ENCODE data around the gene SPATS2. TPM values are rescaled to one million over a fixed set of nuclear protein-coding genes. Genes with fewer than 3 reads are reported as not detected.

SPATS2 gene
- total RNA-seq, 2 donors from 2014 or later: 11.5 to 31.4 TPM

DNA sequence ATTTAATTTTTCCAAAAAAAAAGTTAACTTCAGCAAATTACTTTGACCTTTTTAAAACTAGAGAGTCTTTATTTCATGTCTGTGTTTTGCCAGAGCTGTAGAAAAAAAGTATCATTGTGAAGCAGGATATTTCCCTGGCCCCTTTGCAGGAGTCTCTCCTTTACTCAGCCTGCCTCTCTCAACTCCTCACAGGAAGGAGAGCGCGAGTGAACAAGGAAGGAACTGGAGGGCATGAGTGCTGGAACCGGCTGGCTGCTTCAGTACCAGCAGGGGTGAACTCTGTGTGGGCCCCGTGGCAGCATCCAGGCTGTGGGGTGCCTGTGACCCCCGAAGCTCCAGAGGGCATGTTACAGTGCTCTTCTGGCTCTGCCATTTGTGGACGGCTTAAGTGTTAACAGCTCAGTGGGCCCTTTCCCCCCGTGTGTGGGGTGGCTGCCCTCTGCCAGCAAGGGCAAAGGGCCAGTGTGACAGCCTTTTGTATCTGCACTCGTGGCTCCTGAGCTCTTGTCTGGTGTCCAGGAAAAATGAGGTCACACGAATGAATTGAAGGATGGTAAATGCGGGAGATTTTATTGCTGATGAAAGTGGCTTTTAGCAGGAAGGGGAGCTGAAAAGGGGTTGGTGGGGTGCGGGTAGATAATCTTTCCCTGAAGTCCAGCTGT lies 95.0 kb downstream of the SPATS2 start:
- H3K27me3 ChIP-seq (replicated peaks; ENCODE audit: insufficient read depth): no peaks in the 10 kb centered on the region
- H3K4me1 ChIP-seq (ENCODE audit: control insufficient read depth in 1 of 2, low read depth in 2 of 2): peaks cover 0 to 14% of the 10 kb centered on the region in 2 donors
- TF ChIP-seq, protein P1, sequence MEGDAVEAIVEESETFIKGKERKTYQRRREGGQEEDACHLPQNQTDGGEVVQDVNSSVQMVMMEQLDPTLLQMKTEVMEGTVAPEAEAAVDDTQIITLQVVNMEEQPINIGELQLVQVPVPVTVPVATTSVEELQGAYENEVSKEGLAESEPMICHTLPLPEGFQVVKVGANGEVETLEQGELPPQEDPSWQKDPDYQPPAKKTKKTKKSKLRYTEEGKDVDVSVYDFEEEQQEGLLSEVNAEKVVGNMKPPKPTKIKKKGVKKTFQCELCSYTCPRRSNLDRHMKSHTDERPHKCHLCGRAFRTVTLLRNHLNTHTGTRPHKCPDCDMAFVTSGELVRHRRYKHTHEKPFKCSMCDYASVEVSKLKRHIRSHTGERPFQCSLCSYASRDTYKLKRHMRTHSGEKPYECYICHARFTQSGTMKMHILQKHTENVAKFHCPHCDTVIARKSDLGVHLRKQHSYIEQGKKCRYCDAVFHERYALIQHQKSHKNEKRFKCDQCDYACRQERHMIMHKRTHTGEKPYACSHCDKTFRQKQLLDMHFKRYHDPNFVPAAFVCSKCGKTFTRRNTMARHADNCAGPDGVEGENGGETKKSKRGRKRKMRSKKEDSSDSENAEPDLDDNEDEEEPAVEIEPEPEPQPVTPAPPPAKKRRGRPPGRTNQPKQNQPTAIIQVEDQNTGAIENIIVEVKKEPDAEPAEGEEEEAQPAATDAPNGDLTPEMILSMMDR (IDR thresholded peaks at IDR 0.05): no peak
- no peaks in the 10 kb centered on the region for H3K36me3 ChIP-seq
- no peak overlapping the region for H3K4me3 ChIP-seq
- H3K27ac ChIP-seq: no peak overlapping the region
- ATAC-seq (ENCODE audit: insufficient number of reproducible peaks, low FRiP score, low read depth) (no peak), DNase-seq (ENCODE audit: low spot score) (no peak)
- H3K9me3 ChIP-seq: no peaks in the 10 kb centered on the region

DNA sequence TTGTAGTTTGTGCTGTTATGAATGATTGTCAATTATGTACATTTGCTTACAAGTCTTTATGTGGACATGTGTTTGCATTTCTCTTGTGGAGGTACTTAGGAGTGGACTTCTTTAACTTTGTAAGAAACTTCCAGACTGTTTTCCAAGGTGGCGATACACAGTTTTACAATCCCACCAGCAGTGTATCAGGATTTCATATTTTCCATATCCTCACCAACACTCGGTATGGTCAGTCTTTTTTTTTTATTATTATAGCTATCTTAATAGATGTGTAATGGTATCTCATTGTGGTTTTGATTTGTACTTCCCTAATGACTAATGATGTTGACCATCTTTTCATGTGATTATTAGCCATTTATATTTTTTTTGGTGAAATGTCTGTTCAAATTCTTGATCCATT lies 97.9 kb downstream of the SPATS2 start:
- ATAC-seq (ENCODE audit: insufficient number of reproducible peaks, low FRiP score, low read depth) (no peak), DNase-seq (ENCODE audit: low spot score) (no peak)
- TF ChIP-seq, protein P1 (IDR thresholded peaks at IDR 0.05): no peak
- no peak overlapping the region for H3K27ac ChIP-seq
- H3K9me3 ChIP-seq: no peaks in the 10 kb centered on the region
- H3K36me3 ChIP-seq: no peaks in the 10 kb centered on the region
- H3K4me1 ChIP-seq (ENCODE audit: control insufficient read depth in 1 of 2, low read depth in 2 of 2): peaks cover 0 to 14% of the 10 kb centered on the region in 2 donors
- no peaks in the 10 kb centered on the region for H3K27me3 ChIP-seq (replicated peaks; ENCODE audit: insufficient read depth)
- no peak overlapping the region for H3K4me3 ChIP-seq

DNA sequence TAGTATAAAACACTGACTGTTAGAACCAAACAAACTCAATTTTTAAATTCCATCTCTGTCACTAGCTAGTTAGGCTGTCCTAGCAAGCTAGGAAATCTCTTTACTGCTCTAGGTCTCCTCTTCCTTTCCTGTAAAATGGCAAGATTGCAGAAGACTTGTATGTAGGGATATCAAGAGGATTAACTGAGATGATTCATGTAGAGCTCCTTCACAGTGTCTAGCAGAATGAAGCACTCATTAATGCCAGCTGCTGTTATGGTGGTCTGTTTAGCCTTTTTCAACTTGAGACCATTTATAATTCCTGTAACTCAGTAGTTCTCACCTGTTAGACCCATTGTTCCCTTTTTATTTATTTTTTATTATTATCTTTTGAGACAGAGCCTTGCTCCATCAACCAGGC lies 103.7 kb downstream of the SPATS2 start:
- Histone ChIP-seq H3K27me3 (replicated peaks; ENCODE audit: insufficient read depth) (no peaks in the 10 kb centered on the region), H3K4me1 (ENCODE audit: control insufficient read depth in 1 of 2, low read depth in 2 of 2) (no peaks in the 10 kb centered on the region), H3K36me3 (no peaks in the 10 kb centered on the region), H3K9me3 (no peaks in the 10 kb centered on the region), H3K4me3 (no peak overlapping the region), H3K27ac (no peak overlapping the region)
- ATAC-seq (ENCODE audit: insufficient number of reproducible peaks, low FRiP score, low read depth): no peak
- TF ChIP-seq, protein P1 (IDR thresholded peaks at IDR 0.05): no peak
- no peak for DNase-seq (ENCODE audit: low spot score)

DNA sequence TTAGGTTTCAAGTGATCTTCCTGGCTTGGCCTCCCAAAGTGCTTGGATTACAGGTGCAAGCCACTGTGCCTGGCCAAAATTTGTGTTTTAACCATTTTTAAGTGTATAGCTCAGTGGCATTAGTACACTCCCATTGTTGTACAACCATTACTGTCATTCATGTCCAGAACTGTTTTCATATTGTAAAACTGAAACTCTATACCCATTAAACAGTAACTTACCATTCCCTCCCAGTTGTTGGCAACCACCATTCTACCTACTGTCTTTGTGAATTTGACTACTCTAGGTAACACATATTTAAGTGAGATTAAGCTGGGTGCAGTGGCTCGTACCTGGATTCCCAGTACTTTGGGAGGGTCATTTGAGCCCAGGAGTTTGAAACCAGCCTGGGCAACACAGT lies 104.3 kb downstream of the SPATS2 start:
- Histone ChIP-seq H3K9me3 (no peaks in the 10 kb centered on the region), H3K4me3 (no peak overlapping the region), H3K27ac (no peak overlapping the region), H3K36me3 (no peaks in the 10 kb centered on the region), H3K4me1 (ENCODE audit: control insufficient read depth in 1 of 2, low read depth in 2 of 2) (no peaks in the 10 kb centered on the region), H3K27me3 (replicated peaks; ENCODE audit: insufficient read depth) (no peaks in the 10 kb centered on the region)
- DNase-seq (ENCODE audit: low spot score) (no peak), ATAC-seq (ENCODE audit: insufficient number of reproducible peaks, low FRiP score, low read depth) (no peak)
- TF ChIP-seq, protein P1 (IDR thresholded peaks at IDR 0.05): no peak

DNA sequence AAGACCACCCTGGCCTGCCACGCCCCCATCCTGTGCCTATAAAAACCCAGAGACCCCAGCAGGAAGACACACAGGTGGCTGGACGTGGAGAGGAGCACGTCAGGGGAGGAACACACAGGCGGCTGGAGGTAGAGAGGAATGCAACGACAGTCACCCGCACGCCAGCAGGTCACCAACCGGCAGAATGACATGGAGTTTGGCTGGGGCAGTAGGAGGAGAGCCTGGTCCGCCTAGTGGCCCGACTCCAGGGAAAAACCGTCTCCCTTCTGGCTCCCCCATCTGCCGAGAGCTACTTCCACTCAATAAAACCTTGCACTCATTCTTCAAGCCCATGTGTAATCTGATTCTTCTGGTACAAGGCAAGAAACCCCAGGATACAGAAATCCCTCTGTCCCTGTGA lies 108.8 kb downstream of the SPATS2 start:
- ATAC-seq (ENCODE audit: insufficient number of reproducible peaks, low FRiP score, low read depth) (no peak), DNase-seq (ENCODE audit: low spot score) (no peak)
- H3K27ac ChIP-seq: no peak overlapping the region
- no peaks in the 10 kb centered on the region for H3K36me3 ChIP-seq
- H3K4me1 ChIP-seq (ENCODE audit: control insufficient read depth in 1 of 2, low read depth in 2 of 2): no peaks in the 10 kb centered on the region
- TF ChIP-seq, protein P1 (IDR thresholded peaks at IDR 0.05): no peak
- H3K27me3 ChIP-seq (replicated peaks; ENCODE audit: insufficient read depth): no peaks in the 10 kb centered on the region
- no peaks in the 10 kb centered on the region for H3K9me3 ChIP-seq
- H3K4me3 ChIP-seq: no peak overlapping the region
